22Rv1 (cell line): ENCODE measurements around the gene PARD3.

Source experiments
- H3K27ac ChIP-seq: fragments of 450-650 bp; 2 replicates; pipeline ENCODE4 v1.5.1; 2017
- CTCF ChIP-seq: fragments of 450-650 bp; IDR thresholded peaks from 2 replicates; pipeline ENCODE4 v1.5.1; 2017; ENCODE audit warnings: mild to moderate bottlenecking
- ZFX ChIP-seq: fragments of 450-650 bp; IDR thresholded peaks from 2 replicates; pipeline ENCODE4 v1.6.1; 2017; ENCODE audit warnings: antibody characterized with exemption, borderline replicate concordance

The PARD3 gene

DNA sequence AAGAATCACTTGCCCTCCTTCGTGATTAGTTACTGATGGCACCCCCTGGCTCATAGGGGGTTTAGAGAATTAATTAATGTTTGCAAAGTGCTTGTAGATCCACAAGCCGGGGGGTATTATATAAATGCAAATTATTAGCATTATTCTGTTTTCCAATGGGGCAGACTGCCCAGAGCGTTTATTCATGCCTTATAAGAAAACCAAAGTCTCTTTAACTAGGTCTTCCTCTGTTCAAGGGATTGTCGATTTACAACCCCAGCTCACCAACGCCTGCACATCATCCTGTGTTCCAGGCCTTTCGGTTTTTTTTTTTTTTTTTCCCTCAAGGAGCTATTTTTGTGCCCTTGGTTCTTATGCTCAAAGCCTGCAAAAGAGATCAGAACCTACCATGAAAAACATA, 630.7 kb downstream of the PARD3 start:
- no peak for TF ChIP-seq ZFX
- TF ChIP-seq CTCF = no peak
- no peak overlapping the region for H3K27ac ChIP-seq

GRCh38 chr10:34183016-34183796, 631.9 kb downstream of the PARD3 start:
- no peak overlapping the region for H3K27ac ChIP-seq
- TF ChIP-seq CTCF = no peak
- TF ChIP-seq ZFX = no peak

DNA sequence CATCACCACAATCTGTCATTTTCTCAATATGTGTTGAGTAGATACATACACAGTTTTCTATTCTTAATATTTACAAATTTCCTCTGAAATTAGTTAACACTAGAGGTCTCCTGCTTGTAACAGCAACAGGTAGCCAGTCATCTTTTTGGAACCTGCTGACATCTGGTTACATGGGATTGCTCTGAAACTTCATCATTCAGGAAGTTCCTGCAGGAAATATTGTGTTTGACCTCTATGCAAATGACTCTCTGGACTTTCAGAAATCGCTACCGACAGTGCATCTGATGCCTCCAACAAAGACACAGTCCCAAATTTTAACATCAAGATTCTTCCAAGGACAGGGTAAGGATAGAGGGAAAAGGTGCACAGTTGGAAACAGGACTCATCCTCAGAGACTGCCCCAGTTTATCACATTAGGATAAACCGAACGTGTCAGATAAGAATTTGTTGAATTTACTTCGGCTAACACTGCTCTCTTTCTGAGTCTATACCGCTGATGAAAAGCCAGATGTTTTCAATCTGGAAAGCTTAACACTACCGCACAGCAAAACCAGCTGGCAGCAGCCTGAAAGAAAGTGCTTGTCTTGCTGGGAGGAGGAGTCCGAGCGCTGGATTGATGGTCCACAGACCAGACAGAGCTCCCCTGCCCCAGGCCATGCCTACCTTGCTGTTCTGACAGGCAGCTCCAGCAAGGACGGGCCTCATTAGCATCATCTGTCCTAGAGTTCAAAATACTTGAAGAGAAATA, 633.4 kb downstream of the PARD3 start:
- no peak overlapping the region for H3K27ac ChIP-seq
- TF ChIP-seq CTCF (no peak), ZFX (no peak)

GRCh38 chr10:34180749-34181148, 634.3 kb downstream of the PARD3 start:
- no peak overlapping the region for H3K27ac ChIP-seq
- TF ChIP-seq CTCF = no peak
- no peak for TF ChIP-seq ZFX

DNA sequence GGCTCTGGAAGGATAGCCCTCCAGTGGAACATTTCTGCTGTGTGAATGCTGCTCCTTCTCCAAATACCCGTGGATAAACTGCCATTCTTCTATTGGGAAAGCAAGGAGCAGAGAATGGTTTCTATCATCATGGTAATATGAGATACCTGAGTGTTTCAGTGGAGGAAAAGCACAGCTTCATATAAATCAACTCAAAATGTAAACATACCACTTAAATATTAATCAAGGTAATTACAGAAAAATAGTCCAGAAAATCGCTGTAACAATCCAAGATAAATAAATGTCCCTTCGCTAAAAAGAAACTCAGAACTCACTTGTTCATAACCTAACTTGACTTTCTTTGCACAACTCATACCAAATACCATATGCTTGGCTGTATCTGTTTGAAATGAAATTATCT, 635.8 kb downstream of the PARD3 start:
- H3K27ac ChIP-seq = no peak overlapping the region

DNA sequence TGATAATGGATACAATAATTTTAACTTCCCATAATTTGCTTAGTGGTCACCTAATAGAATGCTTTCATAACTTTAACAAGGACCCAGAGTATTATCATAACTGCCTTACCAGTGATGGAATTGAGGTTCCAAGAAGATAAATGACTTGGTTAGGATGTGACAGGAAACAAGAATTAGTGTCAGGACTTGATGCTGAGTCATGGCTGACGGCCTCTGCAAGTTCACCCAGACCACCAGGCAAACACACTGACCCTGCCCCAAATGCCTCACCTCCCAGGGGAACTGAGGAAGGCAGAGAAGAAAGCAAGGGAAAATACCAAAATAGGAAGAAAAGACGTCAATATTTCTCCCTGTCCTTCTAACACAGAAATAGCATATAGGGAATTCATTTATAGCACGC, 636.3 kb downstream of the PARD3 start:
- no peak for TF ChIP-seq ZFX
- TF ChIP-seq CTCF = no peak
- H3K27ac ChIP-seq = no peak overlapping the region

More for the DNA sequence above, 635.8 kb downstream of the PARD3 start:
- TF ChIP-seq CTCF (no peak), ZFX (no peak)

- TF ChIP-seq ZFX = no peak
- no peak for TF ChIP-seq CTCF
These were observed 636.9 kb downstream of the PARD3 start for GRCh38 chr10:34178196-34178595.

More at GRCh38 chr10:34178196-34178595, 636.9 kb downstream of the PARD3 start:
- no peak overlapping the region for H3K27ac ChIP-seq
